Measurements from ENCODE around the gene MSMO1.

MSMO1 gene

GRCh38 chr4:165355900-165356300 is 28.4 kb downstream of the MSMO1 start:
- no peak for DNase-seq (ENCODE audit: low read depth, low spot score)
- no peak overlapping the region for H3K27ac ChIP-seq

- DNase-seq (ENCODE audit: low read depth, low spot score) = no peak
Measured at GRCh38 chr4:165359506-165359905, 32.0 kb downstream of the MSMO1 start.

GRCh38 chr4:165360041-165360695 is 32.7 kb downstream of the MSMO1 start:
- no peak for DNase-seq (ENCODE audit: low read depth, low spot score)
- no peak overlapping the region for H3K27ac ChIP-seq

More at GRCh38 chr4:165359506-165359905, 32.0 kb downstream of the MSMO1 start:
- H3K27ac ChIP-seq = no peak overlapping the region

- no peak for DNase-seq (ENCODE audit: low read depth, low spot score)
- no peak overlapping the region for H3K27ac ChIP-seq
Measured at GRCh38 chr4:165360985-165361670, 33.7 kb downstream of the MSMO1 start.

GRCh38 chr4:165361810-165362209 is 34.3 kb downstream of the MSMO1 start:
- no peak for DNase-seq (ENCODE audit: low read depth, low spot score)
- no peak overlapping the region for H3K27ac ChIP-seq

- peak; percentile 66 for DNase-seq (ENCODE audit: low read depth, low spot score)
- peak overlapping the region; percentile 75 for H3K27ac ChIP-seq
Measured at GRCh38 chr4:165364452-165365080, 37.1 kb downstream of the MSMO1 start.

GRCh38 chr4:165367040-165367439 is 39.6 kb downstream of the MSMO1 start:
- DNase-seq (ENCODE audit: low read depth, low spot score) = no peak

GRCh38 chr4:165368114-165368513 is 40.6 kb downstream of the MSMO1 start:
- no peak for DNase-seq (ENCODE audit: low read depth, low spot score)
- no peak overlapping the region for H3K27ac ChIP-seq

More at GRCh38 chr4:165367040-165367439, 39.6 kb downstream of the MSMO1 start:
- H3K27ac ChIP-seq = peak overlapping the region; percentile 21

- no peak for DNase-seq (ENCODE audit: low read depth, low spot score)
- no peak overlapping the region for H3K27ac ChIP-seq
Measured at GRCh38 chr4:165368567-165368966, 41.1 kb downstream of the MSMO1 start.

GRCh38 chr4:165369522-165369921 is 42.1 kb downstream of the MSMO1 start:
- peak overlapping the region; percentile 31 for H3K27ac ChIP-seq
- peak; percentile 45 for DNase-seq (ENCODE audit: low read depth, low spot score)

GRCh38 chr4:165370530-165370929 is 43.1 kb downstream of the MSMO1 start:
- no peak overlapping the region for H3K27ac ChIP-seq
- DNase-seq (ENCODE audit: low read depth, low spot score) = no peak

GRCh38 chr4:165375465-165375864 is 48.0 kb downstream of the MSMO1 start:
- DNase-seq (ENCODE audit: low read depth, low spot score) = no peak
- no peak overlapping the region for H3K27ac ChIP-seq

- no peak overlapping the region for H3K27ac ChIP-seq
- DNase-seq (ENCODE audit: low read depth, low spot score) = no peak
Measured at GRCh38 chr4:165378398-165378744, 50.9 kb downstream of the MSMO1 start.

GRCh38 chr4:165378745-165379677 is 51.5 kb downstream of the MSMO1 start, which contains the start of gene CPE:
TSS of gene CPE (plus strand) at chr4:165379008. CDS start at chr4:165379222, 214 bp downstream.
- no peak for DNase-seq (ENCODE audit: low read depth, low spot score)
- H3K27ac ChIP-seq = no peak within 1 kb of the TSS

- DNase-seq (ENCODE audit: low read depth, low spot score) = no peak
- no peak overlapping the region for H3K27ac ChIP-seq
Measured at GRCh38 chr4:165379678-165380064, 52.2 kb downstream of the MSMO1 start.

GRCh38 chr4:165380805-165381204 is 53.3 kb downstream of the MSMO1 start:
- no peak for DNase-seq (ENCODE audit: low read depth, low spot score)
- no peak overlapping the region for H3K27ac ChIP-seq

- H3K27ac ChIP-seq = no peak overlapping the region
- DNase-seq (ENCODE audit: low read depth, low spot score) = no peak
Measured at GRCh38 chr4:165381821-165382373, 54.4 kb downstream of the MSMO1 start.

- no peak overlapping the region for H3K27ac ChIP-seq
- no peak for DNase-seq (ENCODE audit: low read depth, low spot score)
Measured at GRCh38 chr4:165382640-165383039, 55.2 kb downstream of the MSMO1 start.

- H3K27ac ChIP-seq = peak overlapping the region; percentile 1
- DNase-seq (ENCODE audit: low read depth, low spot score) = peak; percentile 59
Measured at GRCh38 chr4:165383591-165384073, 56.2 kb downstream of the MSMO1 start.

GRCh38 chr4:165384186-165384585 is 56.7 kb downstream of the MSMO1 start:
- no peak for DNase-seq (ENCODE audit: low read depth, low spot score)
- peak overlapping the region; percentile 1 for H3K27ac ChIP-seq
